Subcutaneous abdominal adipose tissue (tissue), 5 donors: Measurements from ENCODE around the gene RELL1.

Experiments
- H3K27ac ChIP-seq: one replicate; pipeline ENCODE4 v1.7.0; 2013; ENCODE audit warnings: low read depth, mild to moderate bottlenecking, inconsistent platforms, low read length, moderate library complexity
- H3K27me3 ChIP-seq, 5 donors: one replicate each; pipeline ENCODE4 v1.7.0; 2013; ENCODE audit warnings: low read length in 5 of 5, inconsistent platforms in 1 of 5; ENCODE audit not compliant: control insufficient read depth in 5 of 5, insufficient read depth in 4 of 5
- H3K36me3 ChIP-seq, 5 donors: one replicate each; pipeline ENCODE4 v1.7.0; 2013; ENCODE audit warnings: low read length in 5 of 5; ENCODE audit not compliant: control insufficient read depth in 5 of 5, insufficient read depth in 5 of 5
- H3K4me1 ChIP-seq, 5 donors: one replicate each; pipeline ENCODE4 v1.7.0; 2013; ENCODE audit warnings: low read length in 5 of 5, mild to moderate bottlenecking in 3 of 5, moderate library complexity in 1 of 5; ENCODE audit not compliant: control insufficient read depth in 5 of 5, insufficient read depth in 5 of 5
- H3K4me3 ChIP-seq, 5 donors: one replicate each; pipeline ENCODE4 v1.7.0; 2013; ENCODE audit warnings: low read length in 5 of 5, low read depth in 1 of 5
- H3K9ac ChIP-seq, 5 donors: one replicate each; pipeline ENCODE4 v1.7.0; 2013; ENCODE audit warnings: low read length in 5 of 5, mild to moderate bottlenecking in 4 of 5, moderate library complexity in 3 of 5
- H3K9me3 ChIP-seq, 5 donors: one replicate each; pipeline ENCODE4 v1.7.0; 2013; ENCODE audit warnings: low read length in 5 of 5; ENCODE audit not compliant: control insufficient read depth in 5 of 5
- donor health status: healthy.
- donor health status: healthy.
- donor health status: healthy.
- donor health status: healthy.
- donor health status: healthy.

Gene RELL1

DNA sequence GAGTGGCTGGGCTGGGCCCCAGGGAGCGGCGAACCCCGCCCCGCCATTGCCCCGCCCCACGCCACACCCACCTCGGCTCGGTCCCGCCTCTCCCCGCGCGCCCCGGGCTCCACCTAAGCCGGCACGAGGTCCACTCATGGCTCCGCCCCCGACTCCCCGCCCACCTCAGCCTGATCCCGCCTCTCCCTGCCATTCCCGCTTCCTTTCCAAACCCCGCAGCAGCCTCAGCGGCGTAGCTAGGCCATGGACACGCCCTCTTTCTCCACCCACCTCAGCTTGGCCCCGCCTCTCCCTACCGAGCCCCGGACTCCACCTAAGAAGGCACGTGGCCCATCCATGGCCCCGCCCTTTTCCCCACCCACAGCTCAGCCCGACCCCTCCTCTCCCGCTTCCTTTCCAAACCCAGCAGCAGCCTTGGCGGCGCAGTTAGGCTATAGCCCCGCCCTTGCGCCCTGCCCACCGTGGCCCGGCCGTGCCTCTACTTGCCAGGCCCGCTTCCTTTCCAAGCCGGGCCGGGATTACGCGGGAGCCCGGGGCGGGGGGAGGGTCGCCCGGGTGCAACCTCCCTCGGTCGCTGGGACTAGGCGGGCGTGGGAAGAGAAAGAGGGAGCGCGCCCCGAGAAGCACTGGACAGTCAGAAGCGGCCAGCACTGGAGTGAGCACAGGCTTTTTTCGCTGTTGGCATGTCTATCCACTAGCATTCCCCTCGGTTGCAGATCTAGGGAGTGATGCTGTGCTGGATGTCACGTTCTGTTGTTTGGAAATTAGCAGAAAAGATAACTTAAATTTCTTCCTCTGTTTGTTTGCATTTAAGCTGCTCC lies at the start of gene RELL1:
Gene RELL1, minus strand, starts transcription at position 4 of the 821 bp plus-strand sequence. CDS start 89 bp downstream, outside the sequence.
- Histone ChIP-seq H3K9ac (peak within 1 kb of the TSS; percentile 73 to 91 (median 87)), H3K9me3 (no peaks in the 10 kb centered on the region), H3K4me3 (peak within 1 kb of the TSS; percentile 80 to 91 (median 87)), H3K4me1 (peaks cover 2 to 34% (median 28%) of the 10 kb centered on the region in 5 donors), H3K27me3 (no peaks in the 10 kb centered on the region), H3K27ac (peak within 1 kb of the TSS; percentile 90), H3K36me3 (no peaks in the 10 kb centered on the region)

GRCh38 chr4:37735578-37735977 lies 49.4 kb upstream of the RELL1 start:
- Histone ChIP-seq H3K27ac (no peak overlapping the region), H3K4me1 (peaks cover 0 to 5% (median 0%) of the 10 kb centered on the region in 5 donors), H3K36me3 (no peaks in the 10 kb centered on the region), H3K27me3 (no peaks in the 10 kb centered on the region), H3K4me3 (no peak overlapping the region), H3K9me3 (no peaks in the 10 kb centered on the region), H3K9ac (no peak overlapping the region)

GRCh38 chr4:37734989-37735388 lies 48.8 kb upstream of the RELL1 start:
- no peaks in the 10 kb centered on the region for H3K27me3 ChIP-seq
- peaks cover 0 to 5% (median 0%) of the 10 kb centered on the region in 5 donors for H3K4me1 ChIP-seq
- no peaks in the 10 kb centered on the region for H3K9me3 ChIP-seq
- H3K4me3 ChIP-seq: no peak overlapping the region
- H3K9ac ChIP-seq: no peak overlapping the region
- no peaks in the 10 kb centered on the region for H3K36me3 ChIP-seq
- no peak overlapping the region for H3K27ac ChIP-seq

GRCh38 chr4:37733240-37733867 lies 47.2 kb upstream of the RELL1 start:
- Histone ChIP-seq H3K27me3 (no peaks in the 10 kb centered on the region), H3K9me3 (no peaks in the 10 kb centered on the region), H3K9ac (no peak overlapping the region), H3K36me3 (no peaks in the 10 kb centered on the region), H3K4me1 (peaks cover 0 to 8% (median 0%) of the 10 kb centered on the region in 5 donors), H3K27ac (no peak overlapping the region), H3K4me3 (no peak overlapping the region)

DNA sequence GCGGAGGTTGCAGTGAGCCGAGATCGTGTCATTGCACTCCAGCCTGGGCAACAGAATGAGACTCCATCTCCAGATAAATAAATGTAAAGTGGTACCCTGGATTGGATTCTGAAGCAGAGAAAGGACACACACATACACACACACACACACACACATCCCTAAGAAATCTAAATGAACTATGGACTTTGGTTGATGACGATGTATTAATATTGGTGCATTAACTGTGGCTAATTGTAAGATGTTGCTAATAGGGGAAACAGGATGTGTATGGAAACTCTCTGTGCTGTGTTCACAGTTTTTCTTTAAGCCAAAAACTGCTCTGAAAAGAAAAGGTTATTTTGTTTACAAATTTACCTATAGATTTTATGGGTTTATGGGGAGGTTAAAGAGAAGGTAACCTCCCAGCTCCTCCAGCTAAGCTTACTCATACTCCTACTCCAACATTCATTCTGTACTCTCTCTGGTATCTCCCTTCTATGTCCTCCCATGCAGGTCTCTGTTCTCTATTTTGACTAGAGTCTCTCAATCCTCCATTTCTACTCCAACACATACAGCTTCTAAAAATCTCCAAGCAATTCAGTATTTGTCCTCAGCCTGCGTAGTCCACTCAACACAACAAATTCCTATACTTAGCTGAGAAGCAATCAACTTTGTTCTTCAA lies 46.5 kb upstream of the RELL1 start:
- Histone ChIP-seq H3K36me3 (no peaks in the 10 kb centered on the region), H3K4me3 (no peak overlapping the region), H3K27me3 (no peaks in the 10 kb centered on the region), H3K9ac (no peak overlapping the region), H3K9me3 (no peaks in the 10 kb centered on the region), H3K4me1 (peaks cover 0 to 8% (median 0%) of the 10 kb centered on the region in 5 donors), H3K27ac (no peak overlapping the region)

DNA sequence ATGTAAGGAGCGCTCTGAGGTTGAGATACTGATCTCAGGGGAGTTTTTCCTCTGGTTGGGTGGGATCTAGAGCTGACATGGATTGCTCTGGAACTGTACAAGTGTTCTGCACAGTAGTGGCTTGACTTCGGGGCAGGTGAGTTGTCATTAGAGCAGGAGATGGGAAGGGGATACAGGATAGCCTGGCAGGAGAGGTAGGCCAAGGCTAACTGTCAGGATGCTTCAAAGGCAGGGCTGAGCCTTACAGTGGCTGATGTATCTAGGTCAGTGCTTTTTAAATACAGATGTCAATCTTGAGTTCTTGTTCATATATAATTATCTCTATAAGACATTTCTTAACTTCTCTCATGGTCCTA lies 43.5 kb upstream of the RELL1 start:
- Histone ChIP-seq H3K9me3 (no peaks in the 10 kb centered on the region), H3K9ac (no peak overlapping the region), H3K27ac (no peak overlapping the region), H3K4me3 (no peak overlapping the region), H3K27me3 (no peaks in the 10 kb centered on the region), H3K36me3 (no peaks in the 10 kb centered on the region), H3K4me1 (peaks cover 0 to 3% (median 0%) of the 10 kb centered on the region in 5 donors)

DNA sequence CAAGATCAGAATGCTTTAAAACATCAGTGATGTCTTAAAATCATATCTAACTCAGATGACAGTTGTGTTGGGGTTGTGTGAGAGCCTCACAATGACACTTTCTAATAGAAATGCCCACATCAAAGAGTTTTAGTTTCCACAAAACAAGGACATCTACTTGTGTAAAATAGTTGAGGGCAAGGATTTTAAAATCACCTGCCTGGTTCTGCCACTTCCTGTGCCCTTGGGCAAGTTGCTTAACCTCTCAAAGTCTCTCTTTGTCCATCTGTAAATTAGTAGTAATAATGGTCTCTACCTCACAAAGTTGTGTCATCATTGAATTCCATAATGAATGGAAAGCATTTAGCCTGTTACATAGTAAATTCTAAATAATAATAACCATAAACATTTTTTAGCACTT lies 41.9 kb upstream of the RELL1 start:
- Histone ChIP-seq H3K4me1 (peaks cover 0 to 3% (median 0%) of the 10 kb centered on the region in 5 donors), H3K27ac (no peak overlapping the region), H3K27me3 (no peaks in the 10 kb centered on the region), H3K9ac (no peak overlapping the region), H3K36me3 (no peaks in the 10 kb centered on the region), H3K4me3 (no peak overlapping the region), H3K9me3 (no peaks in the 10 kb centered on the region)

DNA sequence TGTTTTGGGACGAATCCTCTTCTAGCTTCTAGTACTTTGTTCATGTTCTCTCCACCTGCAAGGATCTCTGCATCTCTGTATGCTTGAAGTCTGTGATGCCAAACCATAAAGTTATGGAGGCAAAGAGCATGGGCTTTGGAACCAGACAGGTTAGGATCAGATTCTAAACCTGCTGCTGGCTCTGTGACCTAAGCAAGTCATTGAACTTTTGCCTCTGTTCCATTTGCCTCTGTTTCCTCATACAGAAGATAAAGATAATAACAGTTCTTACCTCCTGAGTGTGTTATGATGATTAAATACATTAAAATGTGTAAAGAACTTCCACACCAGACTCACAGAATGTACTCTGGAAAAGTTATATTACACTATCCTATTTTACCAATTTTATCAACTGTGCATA lies 41.5 kb upstream of the RELL1 start:
- no peak overlapping the region for H3K27ac ChIP-seq

DNA sequence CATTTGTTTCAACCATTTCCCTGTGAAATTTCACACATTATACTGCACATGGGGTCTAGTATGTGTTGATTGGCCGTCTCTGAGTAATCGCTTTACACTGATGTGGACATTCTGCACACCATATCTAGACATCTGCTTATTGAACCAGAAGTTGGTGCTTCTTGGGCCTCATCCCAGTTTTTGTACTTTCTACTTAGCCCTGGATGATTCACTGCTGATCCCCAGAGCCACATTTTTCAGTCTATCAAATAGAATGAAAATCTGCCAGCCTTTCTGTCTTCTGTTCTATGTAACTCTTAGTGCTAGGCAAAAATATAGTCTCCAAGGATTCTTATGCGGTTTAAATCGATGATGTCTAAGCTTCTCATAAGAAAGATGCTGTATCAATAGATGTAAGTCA lies 40.5 kb upstream of the RELL1 start:
- H3K27me3 ChIP-seq: no peaks in the 10 kb centered on the region
- peaks cover 0 to 3% (median 0%) of the 10 kb centered on the region in 5 donors for H3K4me1 ChIP-seq
- H3K27ac ChIP-seq: no peak overlapping the region
- H3K9ac ChIP-seq: no peak overlapping the region
- H3K4me3 ChIP-seq: no peak overlapping the region
- no peaks in the 10 kb centered on the region for H3K36me3 ChIP-seq
- H3K9me3 ChIP-seq: no peaks in the 10 kb centered on the region

More for the DNA sequence above, 41.5 kb upstream of the RELL1 start:
- no peak overlapping the region for H3K9ac ChIP-seq
- H3K27me3 ChIP-seq: no peaks in the 10 kb centered on the region
- H3K4me1 ChIP-seq: peaks cover 0 to 3% (median 0%) of the 10 kb centered on the region in 5 donors
- H3K9me3 ChIP-seq: no peaks in the 10 kb centered on the region
- H3K36me3 ChIP-seq: no peaks in the 10 kb centered on the region
- no peak overlapping the region for H3K4me3 ChIP-seq

DNA sequence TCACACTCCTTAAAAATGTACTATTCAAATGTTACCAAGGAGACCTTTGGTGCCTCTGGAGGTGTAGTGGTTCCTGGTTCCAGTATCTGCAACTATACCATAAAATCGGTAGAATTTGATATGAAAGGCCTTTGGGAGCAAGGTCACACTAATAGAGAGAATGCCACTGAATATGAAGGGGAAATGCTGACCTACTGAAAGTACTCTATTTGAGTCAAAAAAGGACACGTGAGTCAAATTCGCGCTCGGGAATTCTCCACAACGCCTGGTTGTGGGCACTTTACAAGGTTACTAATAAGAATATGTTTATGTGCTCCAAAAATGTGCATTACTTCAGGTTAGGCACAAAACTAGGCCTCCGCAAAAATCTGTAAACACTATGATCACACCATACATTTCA lies 39.5 kb upstream of the RELL1 start:
- H3K27me3 ChIP-seq: no peaks in the 10 kb centered on the region
- no peak overlapping the region for H3K27ac ChIP-seq
- no peak overlapping the region for H3K9ac ChIP-seq
- no peaks in the 10 kb centered on the region for H3K9me3 ChIP-seq
- peaks cover 0 to 3% (median 0%) of the 10 kb centered on the region in 5 donors for H3K4me1 ChIP-seq
- H3K36me3 ChIP-seq: no peaks in the 10 kb centered on the region
- no peak overlapping the region for H3K4me3 ChIP-seq
